Effector memory CD4-positive, alpha-beta T cell (primary cell): ENCODE results near the gene RAD9A.

Experiments
- DNase-seq, 3 donors: peaks; one replicate each; pipeline ENCODE4 v3.0.0-alpha.2; 2020
- H3K27ac ChIP-seq: 2 replicates; pipeline ENCODE4 v1.7.0; 2013; ENCODE audit warnings: mild to moderate bottlenecking, low read length, moderate library complexity; ENCODE audit not compliant: insufficient read depth, poor library complexity, severe bottlenecking
- H3K27me3 ChIP-seq: replicated peaks from 2 replicates; pipeline ENCODE4 v1.7.0; 2013; ENCODE audit warnings: mild to moderate bottlenecking, low read length; ENCODE audit not compliant: insufficient read depth, control insufficient read depth, poor library complexity, severe bottlenecking
- H3K36me3 ChIP-seq: 2 replicates; pipeline ENCODE4 v1.7.0; 2013; ENCODE audit warnings: mild to moderate bottlenecking, low read length, moderate library complexity; ENCODE audit not compliant: control insufficient read depth, insufficient read depth
- H3K4me1 ChIP-seq: 2 replicates; pipeline ENCODE4 v1.7.0; 2013; ENCODE audit warnings: low read length, mild to moderate bottlenecking; ENCODE audit not compliant: control insufficient read depth, insufficient read depth, poor library complexity, severe bottlenecking
- H3K4me3 ChIP-seq: 2 replicates; pipeline ENCODE4 v1.7.0; 2013; ENCODE audit warnings: low read length, low read depth, mild to moderate bottlenecking; ENCODE audit not compliant: insufficient read depth, poor library complexity, severe bottlenecking
- H3K9me3 ChIP-seq: 2 replicates; pipeline ENCODE4 v1.7.0; 2013; ENCODE audit warnings: mild to moderate bottlenecking, low read length, moderate library complexity; ENCODE audit not compliant: control insufficient read depth
- total RNA-seq, 3 donors: gene quantifications; one replicate each; lab custom pipeline; 2026; lab: John Stamatoyannopoulos, UW

Gene RAD9A
- total RNA-seq = 23.3 to 33.9 (median 25.5) reads per million in 3 donors

- H3K9me3 ChIP-seq = no peaks in the 10 kb centered on the region
- H3K4me3 ChIP-seq = peak within 1 kb of the TSS; percentile 90
- H3K4me1 ChIP-seq = peaks cover 20% of the 10 kb centered on the region
- no peaks in the 10 kb centered on the region for H3K27me3 ChIP-seq
- peaks cover 11% of the 10 kb centered on the region for H3K36me3 ChIP-seq
- DNase-seq = peak; percentile 88 to 93 (median 89)
- peak within 1 kb of the TSS; percentile 79 for H3K27ac ChIP-seq
Observed at GRCh38 chr11:67391304-67392182, at the start of gene RAD9A. Gene RAD9A, plus strand, starts transcription at chr11:67391986. Its CDS starts 59 bp downstream, at chr11:67392045.

DNA sequence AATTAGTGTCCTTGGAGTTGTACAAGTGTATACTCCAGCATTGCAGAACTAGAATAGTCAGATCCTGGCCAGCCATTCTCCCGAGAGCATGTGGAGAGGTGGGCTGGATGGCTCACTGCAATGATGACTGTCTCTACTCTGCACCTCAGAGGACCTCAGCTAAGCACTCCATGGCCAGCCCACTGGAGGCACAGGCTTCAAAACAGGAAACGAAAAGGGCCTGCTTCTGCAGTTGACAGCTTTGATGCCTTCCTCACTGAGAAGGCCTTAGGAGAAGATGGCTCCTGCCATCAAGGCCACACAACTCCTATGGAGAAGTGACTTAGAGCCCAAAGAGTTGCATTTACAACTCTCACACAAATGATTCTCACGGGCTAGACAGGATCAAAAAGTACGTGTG lies 47.5 kb upstream of the RAD9A start:
- no peaks in the 10 kb centered on the region for H3K9me3 ChIP-seq
- H3K4me1 ChIP-seq = peaks cover 14% of the 10 kb centered on the region
- no peak overlapping the region for H3K4me3 ChIP-seq
- H3K27ac ChIP-seq = no peak overlapping the region
- H3K36me3 ChIP-seq = no peaks in the 10 kb centered on the region
- H3K27me3 ChIP-seq = no peaks in the 10 kb centered on the region
- no peak for DNase-seq

GRCh38 chr11:67345247-67345919 lies 46.4 kb upstream of the RAD9A start:
- DNase-seq = no peak
- Histone ChIP-seq H3K4me3 (no peak overlapping the region), H3K4me1 (peaks cover 14% of the 10 kb centered on the region), H3K27ac (peak overlapping the region; percentile 48), H3K36me3 (no peaks in the 10 kb centered on the region), H3K9me3 (no peaks in the 10 kb centered on the region), H3K27me3 (no peaks in the 10 kb centered on the region)

GRCh38 chr11:67345920-67346819 lies 45.6 kb upstream of the RAD9A start:
- Histone ChIP-seq H3K27me3 (no peaks in the 10 kb centered on the region), H3K4me3 (no peak overlapping the region), H3K9me3 (no peaks in the 10 kb centered on the region), H3K36me3 (no peaks in the 10 kb centered on the region), H3K27ac (no peak overlapping the region), H3K4me1 (peaks cover 18% of the 10 kb centered on the region)
- DNase-seq = no peak

- no peaks in the 10 kb centered on the region for H3K36me3 ChIP-seq
- DNase-seq = no peak
- no peak overlapping the region for H3K27ac ChIP-seq
- no peaks in the 10 kb centered on the region for H3K27me3 ChIP-seq
- H3K4me1 ChIP-seq = peaks cover 36% of the 10 kb centered on the region
- H3K4me3 ChIP-seq = no peak overlapping the region
- H3K9me3 ChIP-seq = no peaks in the 10 kb centered on the region
Observed at GRCh38 chr11:67347964-67348749, 43.6 kb upstream of the RAD9A start.

GRCh38 chr11:67349036-67349435 lies 42.8 kb upstream of the RAD9A start:
- Histone ChIP-seq H3K4me3 (no peak overlapping the region), H3K9me3 (no peaks in the 10 kb centered on the region), H3K4me1 (peaks cover 38% of the 10 kb centered on the region), H3K27ac (no peak overlapping the region), H3K27me3 (no peaks in the 10 kb centered on the region), H3K36me3 (no peaks in the 10 kb centered on the region)
- DNase-seq = no peak

DNA sequence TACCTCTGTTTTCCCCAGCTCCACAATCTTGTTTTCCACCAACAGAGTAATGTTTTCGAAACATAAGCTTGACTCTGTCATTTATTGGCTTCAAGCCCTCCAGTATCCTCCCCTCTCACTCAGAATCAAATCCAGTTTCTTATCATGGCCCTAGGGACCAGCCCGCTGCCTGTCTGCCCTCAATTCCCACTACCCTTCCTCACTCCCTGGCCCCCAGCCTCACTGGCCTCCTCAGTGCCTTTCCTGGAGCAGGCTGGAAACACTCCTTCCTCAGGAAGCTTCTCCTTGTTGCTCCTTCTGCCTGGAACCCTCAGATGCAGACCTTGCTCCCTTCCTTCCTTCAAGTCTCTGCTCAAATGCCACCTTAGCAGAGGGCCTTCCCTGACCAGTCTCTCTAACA lies 42.3 kb upstream of the RAD9A start:
- H3K4me1 ChIP-seq = peaks cover 38% of the 10 kb centered on the region
- no peaks in the 10 kb centered on the region for H3K9me3 ChIP-seq
- no peaks in the 10 kb centered on the region for H3K36me3 ChIP-seq
- H3K4me3 ChIP-seq = no peak overlapping the region
- DNase-seq = no peak
- H3K27ac ChIP-seq = no peak overlapping the region
- no peaks in the 10 kb centered on the region for H3K27me3 ChIP-seq

- H3K27me3 ChIP-seq = no peaks in the 10 kb centered on the region
- H3K4me3 ChIP-seq = no peak overlapping the region
- H3K36me3 ChIP-seq = no peaks in the 10 kb centered on the region
- H3K9me3 ChIP-seq = no peaks in the 10 kb centered on the region
- H3K27ac ChIP-seq = no peak overlapping the region
- DNase-seq = no peak
- peaks cover 42% of the 10 kb centered on the region for H3K4me1 ChIP-seq
Observed at GRCh38 chr11:67349928-67350465, 41.8 kb upstream of the RAD9A start.
